ENCODE data around the gene ZNF20. TPM values are rescaled to one million over a fixed set of nuclear protein-coding genes. Genes with fewer than 3 reads are reported as not detected.

ZNF20 gene
- total RNA-seq, 2 donors from 2014 or later = 0.79 to 1.4 TPM

DNA sequence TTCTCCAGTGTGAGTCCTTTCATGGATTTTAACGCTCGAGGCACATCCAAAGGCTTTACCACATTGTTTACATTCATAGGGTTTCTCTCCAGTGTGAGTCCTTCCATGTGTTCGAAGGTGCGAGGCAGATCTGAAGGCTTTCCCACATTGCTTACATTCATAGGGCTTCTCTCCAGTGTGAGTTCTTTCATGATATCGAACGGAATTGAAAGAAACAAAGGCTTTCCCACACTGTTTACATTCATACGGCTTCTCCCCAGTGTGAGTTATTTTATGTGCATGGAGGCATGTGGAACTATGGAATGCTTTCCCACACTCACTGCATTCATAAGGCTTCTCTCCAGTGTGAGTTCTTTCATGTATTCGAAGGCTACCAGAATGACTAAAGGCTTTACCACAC lies 5.2 kb upstream of the ZNF20 start:
- no peak for DNase-seq (ENCODE audit: low spot score)
- H3K4me1 ChIP-seq = peaks cover 0 to 12% of the 10 kb centered on the region in 2 donors
- H3K4me3 ChIP-seq = no peak overlapping the region
- H3K27me3 ChIP-seq = no peaks in the 10 kb centered on the region
- peaks cover 0 to 3% of the 10 kb centered on the region in 2 donors for H3K9me3 ChIP-seq
- no peak for TF ChIP-seq CTCF (IDR thresholded peaks at IDR 0.05)
- H3K27ac ChIP-seq = no peak overlapping the region
- H3K36me3 ChIP-seq = peaks cover 28% of the 10 kb centered on the region

- H3K4me3 ChIP-seq = no peak overlapping the region
- H3K27ac ChIP-seq = no peak overlapping the region
- peak in 1 of 2 donors; percentile 4 for TF ChIP-seq CTCF (IDR thresholded peaks at IDR 0.05)
These were observed 1.2 kb upstream of the ZNF20 start for GRCh38 chr19:12141405-12141736.

GRCh38 chr19:12140545-12141404 lies 625 bp upstream of the ZNF20 start:
- H3K27ac ChIP-seq = peak overlapping the region; percentile 82 to 85
- peaks cover 0 to 3% of the 10 kb centered on the region in 2 donors for H3K9me3 ChIP-seq
- H3K4me1 ChIP-seq = peaks cover 0 to 22% of the 10 kb centered on the region in 2 donors
- H3K36me3 ChIP-seq = peaks cover 13% of the 10 kb centered on the region
- H3K27me3 ChIP-seq = no peaks in the 10 kb centered on the region
- DNase-seq (ENCODE audit: low spot score) = peak; percentile 89
- H3K4me3 ChIP-seq = peak overlapping the region; percentile 77 to 94
- peak; percentile 84 to 97 for TF ChIP-seq CTCF (IDR thresholded peaks at IDR 0.05)

More at GRCh38 chr19:12141405-12141736, 1.2 kb upstream of the ZNF20 start:
- no peak for DNase-seq (ENCODE audit: low spot score)
- H3K27me3 ChIP-seq = no peaks in the 10 kb centered on the region
- peaks cover 19% of the 10 kb centered on the region for H3K36me3 ChIP-seq
- H3K4me1 ChIP-seq = peaks cover 0 to 22% of the 10 kb centered on the region in 2 donors
- H3K9me3 ChIP-seq = peaks cover 0 to 3% of the 10 kb centered on the region in 2 donors

DNA sequence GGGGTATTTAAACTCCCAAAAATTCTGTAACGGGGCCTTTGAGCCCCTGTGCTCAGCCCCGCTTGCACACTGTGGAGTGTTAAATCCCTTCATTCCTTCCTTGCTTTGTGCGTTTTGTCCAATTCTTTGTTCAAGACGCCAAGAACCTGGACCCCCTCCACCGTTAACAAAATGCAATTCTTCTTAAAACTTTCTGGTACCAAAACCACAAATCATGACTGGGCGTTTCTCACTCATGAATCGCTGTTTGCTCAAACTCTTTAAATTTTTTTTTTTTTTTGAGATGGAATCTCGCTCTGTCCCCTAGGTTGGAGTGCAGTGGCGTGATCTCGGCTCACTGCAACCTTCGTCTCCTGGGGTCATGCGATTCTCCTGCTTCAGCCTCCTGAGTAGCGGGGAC lies 881 bp downstream of the ZNF20 start:
- peak overlapping the region; percentile 77 to 94 for H3K4me3 ChIP-seq
- peaks cover 0 to 22% of the 10 kb centered on the region in 2 donors for H3K4me1 ChIP-seq
- no peaks in the 10 kb centered on the region for H3K27me3 ChIP-seq
- peak overlapping the region in 1 of 2 donors; percentile 85 for H3K27ac ChIP-seq
- no peaks in the 10 kb centered on the region for H3K9me3 ChIP-seq
- H3K36me3 ChIP-seq = peaks cover 14% of the 10 kb centered on the region
- TF ChIP-seq CTCF (IDR thresholded peaks at IDR 0.05) = no peak
- no peak for DNase-seq (ENCODE audit: low spot score)

DNA sequence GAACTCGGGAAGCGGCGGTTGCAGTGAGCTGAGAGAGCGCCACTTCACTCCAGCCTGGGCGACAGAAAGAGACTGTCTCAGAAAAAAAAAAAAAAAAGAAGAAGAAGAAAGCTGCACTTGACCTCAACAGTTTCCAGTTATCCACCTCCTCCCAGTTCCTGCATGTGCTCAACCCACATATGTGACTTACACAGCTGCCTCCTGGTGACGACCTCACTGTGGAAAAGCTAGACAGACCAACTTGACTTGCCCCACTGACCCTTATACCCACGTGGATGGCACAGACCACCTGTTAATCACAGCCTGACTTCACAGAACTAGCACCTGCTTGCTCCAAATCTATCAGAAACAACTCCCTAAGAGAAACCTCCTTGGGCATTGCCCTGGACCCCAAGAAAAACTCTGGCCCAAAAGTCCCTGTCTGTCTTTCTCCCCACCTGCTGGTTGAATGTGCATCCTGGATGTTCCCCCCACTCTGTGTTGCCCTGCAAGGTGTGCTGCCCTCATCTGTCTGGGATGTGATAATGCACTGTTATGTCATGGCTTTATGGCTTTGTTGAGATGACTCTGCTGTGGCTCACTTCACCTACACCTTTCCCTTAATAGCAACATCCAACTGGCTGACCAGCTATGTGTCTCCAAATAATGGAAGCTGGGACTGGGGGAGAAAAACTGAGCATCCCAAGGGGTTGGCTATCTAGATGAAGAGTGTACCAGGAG lies 2.8 kb downstream of the ZNF20 start:
- Histone ChIP-seq H3K9me3 (peaks cover 0 to 16% of the 10 kb centered on the region in 2 donors), H3K27ac (no peak overlapping the region), H3K4me1 (peaks cover 0 to 22% of the 10 kb centered on the region in 2 donors), H3K4me3 (no peak overlapping the region), H3K36me3 (peaks cover 33% of the 10 kb centered on the region), H3K27me3 (no peaks in the 10 kb centered on the region)
- TF ChIP-seq CTCF (IDR thresholded peaks at IDR 0.05) = peak in 1 of 2 donors; percentile 47
- DNase-seq (ENCODE audit: low spot score) = no peak
